ENCODE measurements around the gene CSMD2.

Gene CSMD2

GRCh38 chr1:33819290-33819912 is 345.6 kb downstream of the CSMD2 start:
- Histone ChIP-seq H3K9ac (ENCODE audit: low read length) (no peak overlapping the region), H3K27ac (ENCODE audit: low read depth, low read length) (no peak overlapping the region), H3K9me3 (ENCODE audit: control insufficient read depth, insufficient read depth, low read depth, low read length) (no peaks in the 10 kb centered on the region), H3K4me3 (ENCODE audit: low read depth, low read length) (no peak overlapping the region), H3K4me1 (ENCODE audit: control insufficient read depth, insufficient read depth, low read length) (no peaks in the 10 kb centered on the region), H3K27me3 (ENCODE audit: control insufficient read depth, insufficient read depth, low read length) (no peaks in the 10 kb centered on the region), H3K36me3 (ENCODE audit: control insufficient read depth, insufficient read depth, low read length) (no peaks in the 10 kb centered on the region)

GRCh38 chr1:33818071-33818470 is 347.0 kb downstream of the CSMD2 start:
- no peaks in the 10 kb centered on the region for H3K27me3 ChIP-seq (ENCODE audit: control insufficient read depth, insufficient read depth, low read length)
- no peak overlapping the region for H3K27ac ChIP-seq (ENCODE audit: low read depth, low read length)
- H3K36me3 ChIP-seq (ENCODE audit: control insufficient read depth, insufficient read depth, low read length) = no peaks in the 10 kb centered on the region
- no peak overlapping the region for H3K4me3 ChIP-seq (ENCODE audit: low read depth, low read length)
- H3K9ac ChIP-seq (ENCODE audit: low read length) = no peak overlapping the region
- H3K9me3 ChIP-seq (ENCODE audit: control insufficient read depth, insufficient read depth, low read depth, low read length) = no peaks in the 10 kb centered on the region
- no peaks in the 10 kb centered on the region for H3K4me1 ChIP-seq (ENCODE audit: control insufficient read depth, insufficient read depth, low read length)

- no peaks in the 10 kb centered on the region for H3K4me1 ChIP-seq (ENCODE audit: control insufficient read depth, insufficient read depth, low read length)
- no peak overlapping the region for H3K9ac ChIP-seq (ENCODE audit: low read length)
- no peaks in the 10 kb centered on the region for H3K9me3 ChIP-seq (ENCODE audit: control insufficient read depth, insufficient read depth, low read depth, low read length)
- H3K27ac ChIP-seq (ENCODE audit: low read depth, low read length) = no peak overlapping the region
- no peaks in the 10 kb centered on the region for H3K36me3 ChIP-seq (ENCODE audit: control insufficient read depth, insufficient read depth, low read length)
- H3K27me3 ChIP-seq (ENCODE audit: control insufficient read depth, insufficient read depth, low read length) = no peaks in the 10 kb centered on the region
- H3K4me3 ChIP-seq (ENCODE audit: low read depth, low read length) = no peak overlapping the region
Measured at GRCh38 chr1:33815061-33815460, 350.0 kb downstream of the CSMD2 start.

GRCh38 chr1:33814166-33814565 is 350.9 kb downstream of the CSMD2 start:
- Histone ChIP-seq H3K4me1 (ENCODE audit: control insufficient read depth, insufficient read depth, low read length) (no peaks in the 10 kb centered on the region), H3K27me3 (ENCODE audit: control insufficient read depth, insufficient read depth, low read length) (no peaks in the 10 kb centered on the region), H3K9me3 (ENCODE audit: control insufficient read depth, insufficient read depth, low read depth, low read length) (no peaks in the 10 kb centered on the region), H3K36me3 (ENCODE audit: control insufficient read depth, insufficient read depth, low read length) (no peaks in the 10 kb centered on the region), H3K4me3 (ENCODE audit: low read depth, low read length) (no peak overlapping the region), H3K9ac (ENCODE audit: low read length) (no peak overlapping the region), H3K27ac (ENCODE audit: low read depth, low read length) (no peak overlapping the region)

GRCh38 chr1:33810571-33810970 is 354.5 kb downstream of the CSMD2 start:
- Histone ChIP-seq H3K4me3 (ENCODE audit: low read depth, low read length) (no peak overlapping the region), H3K27ac (ENCODE audit: low read depth, low read length) (no peak overlapping the region), H3K9ac (ENCODE audit: low read length) (no peak overlapping the region), H3K36me3 (ENCODE audit: control insufficient read depth, insufficient read depth, low read length) (no peaks in the 10 kb centered on the region), H3K4me1 (ENCODE audit: control insufficient read depth, insufficient read depth, low read length) (no peaks in the 10 kb centered on the region), H3K9me3 (ENCODE audit: control insufficient read depth, insufficient read depth, low read depth, low read length) (0 out of 2 replicates have a peak, but pooled peaks cover 2% of the 10 kb centered on the region), H3K27me3 (ENCODE audit: control insufficient read depth, insufficient read depth, low read length) (no peaks in the 10 kb centered on the region)

- no peaks in the 10 kb centered on the region for H3K36me3 ChIP-seq (ENCODE audit: control insufficient read depth, insufficient read depth, low read length)
- no peaks in the 10 kb centered on the region for H3K4me1 ChIP-seq (ENCODE audit: control insufficient read depth, insufficient read depth, low read length)
- H3K4me3 ChIP-seq (ENCODE audit: low read depth, low read length) = no peak overlapping the region
- no peaks in the 10 kb centered on the region for H3K27me3 ChIP-seq (ENCODE audit: control insufficient read depth, insufficient read depth, low read length)
- H3K9me3 ChIP-seq (ENCODE audit: control insufficient read depth, insufficient read depth, low read depth, low read length) = 0 out of 2 replicates have a peak, but pooled peaks cover 2% of the 10 kb centered on the region
- no peak overlapping the region for H3K27ac ChIP-seq (ENCODE audit: low read depth, low read length)
- no peak overlapping the region for H3K9ac ChIP-seq (ENCODE audit: low read length)
Measured at GRCh38 chr1:33805988-33806387, 359.0 kb downstream of the CSMD2 start.

- Histone ChIP-seq H3K9me3 (ENCODE audit: control insufficient read depth, insufficient read depth, low read depth, low read length) (peaks cover 18% of the 10 kb centered on the region), H3K4me1 (ENCODE audit: control insufficient read depth, insufficient read depth, low read length) (no peaks in the 10 kb centered on the region), H3K27me3 (ENCODE audit: control insufficient read depth, insufficient read depth, low read length) (no peaks in the 10 kb centered on the region), H3K9ac (ENCODE audit: low read length) (no peak overlapping the region), H3K27ac (ENCODE audit: low read depth, low read length) (no peak overlapping the region), H3K36me3 (ENCODE audit: control insufficient read depth, insufficient read depth, low read length) (no peaks in the 10 kb centered on the region), H3K4me3 (ENCODE audit: low read depth, low read length) (no peak overlapping the region)
Measured at GRCh38 chr1:33802268-33802667, 362.8 kb downstream of the CSMD2 start.

- no peak overlapping the region for H3K4me3 ChIP-seq (ENCODE audit: low read depth, low read length)
Measured at GRCh38 chr1:33797849-33798248, 367.2 kb downstream of the CSMD2 start.

GRCh38 chr1:33792651-33793050 is 372.4 kb downstream of the CSMD2 start:
- H3K27me3 ChIP-seq (ENCODE audit: control insufficient read depth, insufficient read depth, low read length) = no peaks in the 10 kb centered on the region
- H3K36me3 ChIP-seq (ENCODE audit: control insufficient read depth, insufficient read depth, low read length) = no peaks in the 10 kb centered on the region
- no peak overlapping the region for H3K27ac ChIP-seq (ENCODE audit: low read depth, low read length)
- peaks cover 15% of the 10 kb centered on the region for H3K9me3 ChIP-seq (ENCODE audit: control insufficient read depth, insufficient read depth, low read depth, low read length)
- H3K4me1 ChIP-seq (ENCODE audit: control insufficient read depth, insufficient read depth, low read length) = no peaks in the 10 kb centered on the region
- no peak overlapping the region for H3K4me3 ChIP-seq (ENCODE audit: low read depth, low read length)
- no peak overlapping the region for H3K9ac ChIP-seq (ENCODE audit: low read length)

More at GRCh38 chr1:33797849-33798248, 367.2 kb downstream of the CSMD2 start:
- H3K27me3 ChIP-seq (ENCODE audit: control insufficient read depth, insufficient read depth, low read length) = no peaks in the 10 kb centered on the region
- peaks cover 27% of the 10 kb centered on the region for H3K9me3 ChIP-seq (ENCODE audit: control insufficient read depth, insufficient read depth, low read depth, low read length)
- H3K27ac ChIP-seq (ENCODE audit: low read depth, low read length) = no peak overlapping the region
- H3K4me1 ChIP-seq (ENCODE audit: control insufficient read depth, insufficient read depth, low read length) = no peaks in the 10 kb centered on the region
- H3K9ac ChIP-seq (ENCODE audit: low read length) = no peak overlapping the region
- no peaks in the 10 kb centered on the region for H3K36me3 ChIP-seq (ENCODE audit: control insufficient read depth, insufficient read depth, low read length)

- Histone ChIP-seq H3K9ac (ENCODE audit: low read length) (no peak overlapping the region), H3K27me3 (ENCODE audit: control insufficient read depth, insufficient read depth, low read length) (no peaks in the 10 kb centered on the region), H3K4me1 (ENCODE audit: control insufficient read depth, insufficient read depth, low read length) (no peaks in the 10 kb centered on the region), H3K9me3 (ENCODE audit: control insufficient read depth, insufficient read depth, low read depth, low read length) (peaks cover 10% of the 10 kb centered on the region), H3K27ac (ENCODE audit: low read depth, low read length) (no peak overlapping the region), H3K4me3 (ENCODE audit: low read depth, low read length) (no peak overlapping the region), H3K36me3 (ENCODE audit: control insufficient read depth, insufficient read depth, low read length) (no peaks in the 10 kb centered on the region)
Measured at GRCh38 chr1:33792216-33792615, 372.8 kb downstream of the CSMD2 start.

- Histone ChIP-seq H3K9ac (ENCODE audit: low read length) (no peak overlapping the region), H3K27ac (ENCODE audit: low read depth, low read length) (no peak overlapping the region), H3K36me3 (ENCODE audit: control insufficient read depth, insufficient read depth, low read length) (no peaks in the 10 kb centered on the region; the same call in 1 of the 2 replicates), H3K9me3 (ENCODE audit: control insufficient read depth, insufficient read depth, low read depth, low read length) (peaks cover 4% of the 10 kb centered on the region; the same call in 1 of the 2 replicates), H3K4me1 (ENCODE audit: control insufficient read depth, insufficient read depth, low read length) (no peaks in the 10 kb centered on the region), H3K4me3 (ENCODE audit: low read depth, low read length) (no peak overlapping the region), H3K27me3 (ENCODE audit: control insufficient read depth, insufficient read depth, low read length) (no peaks in the 10 kb centered on the region)
Measured at GRCh38 chr1:33791251-33791650, 373.8 kb downstream of the CSMD2 start.
